HEK293 (cell line): ENCODE results near the gene OLA1.

Source experiments
- CTCF ChIA-PET: fragments of 350-600 bp; formaldehyde crosslinking; extraction: SDS; loops from one replicate; lab custom pipeline; 2021; ENCODE audit warnings: antibody characterized with exemption; lab: Yijun Ruan, JAX
- POLR2A ChIA-PET: fragments of 300-600 bp; formaldehyde crosslinking; extraction: SDS; loops from one replicate; lab custom pipeline; 2020; ENCODE audit warnings: antibody characterized with exemption, inconsistent platforms; lab: Yijun Ruan, JAX
- H3K27ac ChIP-seq: fragments of 200-500 bp; sonication (Bioruptor generic); 2 replicates; pipeline ENCODE4 v1.5.1; 2014; ENCODE audit warnings: low read depth, low read length, control low read depth, inconsistent platforms; ENCODE audit errors: extremely low read depth
- H3K36me3 ChIP-seq, 2 experiments: fragments of 200-500 bp in 1 of 2; sonication (Bioruptor generic) in 1 of 2; 1 replicate in 1 of 2; 2 replicates in 1 of 2; pipeline ENCODE4 v1.5.1; 2014 to 2017; ENCODE audit warnings: inconsistent platforms in 2 of 2, low read length in 2 of 2; ENCODE audit not compliant: control insufficient read depth in 2 of 2, insufficient read depth in 1 of 2
- H3K4me1 ChIP-seq: fragments of 200-500 bp; sonication (Bioruptor generic); 2 replicates; pipeline ENCODE4 v1.5.1; 2014; ENCODE audit warnings: mild to moderate bottlenecking, low read length, inconsistent platforms; ENCODE audit not compliant: control insufficient read depth, insufficient read depth
- H3K4me3 ChIP-seq: 2 replicates; pipeline ENCODE4 v1.5.1; 2011; ENCODE audit warnings: low read depth, mild to moderate bottlenecking, control low read depth, low read length, moderate library complexity
- H3K9me3 ChIP-seq: fragments of 200-500 bp; sonication (Bioruptor generic); 2 replicates; pipeline ENCODE4 v1.5.1; 2014; ENCODE audit warnings: low read depth, low read length, inconsistent platforms; ENCODE audit not compliant: control insufficient read depth, insufficient read depth
- GFI1B ChIP-seq: fragments of 450-650 bp; formaldehyde crosslinking; IDR thresholded peaks from 2 replicates; pipeline ENCODE4 v1.5.1; 2016; ENCODE audit warnings: missing biosample characterization, missing genetic modification characterization
- HIC1 ChIP-seq: fragments of 450-650 bp; formaldehyde crosslinking; IDR thresholded peaks from 2 replicates; pipeline ENCODE4 v1.5.1; 2016; ENCODE audit warnings: missing biosample characterization, missing genetic modification characterization
- HOXC10 ChIP-seq: sonication (generic); formaldehyde crosslinking; IDR thresholded peaks from 2 replicates; pipeline ENCODE4 v1.8.1; 2023; ENCODE audit warnings: mild to moderate bottlenecking, missing genetic modification reagents
- MYNN ChIP-seq: fragments of 450-650 bp; formaldehyde crosslinking; IDR thresholded peaks from 2 replicates; pipeline ENCODE4 v1.5.1; 2016; ENCODE audit warnings: missing biosample characterization, missing genetic modification characterization, borderline replicate concordance
- PRDM6 ChIP-seq: fragments of 450-650 bp; formaldehyde crosslinking; IDR thresholded peaks from 2 replicates; pipeline ENCODE4 v1.5.1; 2017; ENCODE audit warnings: missing biosample characterization, missing genetic modification characterization
- SP2 ChIP-seq: fragments of 450-650 bp; formaldehyde crosslinking; IDR thresholded peaks from 2 replicates; pipeline ENCODE4 v1.5.1; 2016; ENCODE audit warnings: missing biosample characterization, missing genetic modification characterization
- ZBTB10 ChIP-seq: fragments of 450-650 bp; formaldehyde crosslinking; IDR thresholded peaks from 2 replicates; pipeline ENCODE4 v1.5.1; 2016; ENCODE audit warnings: missing biosample characterization, missing genetic modification characterization
- ZFP41 ChIP-seq: fragments of 450-650 bp; formaldehyde crosslinking; IDR thresholded peaks from 2 replicates; pipeline ENCODE4 v1.5.1; 2016; ENCODE audit warnings: missing biosample characterization, missing genetic modification characterization, borderline replicate concordance
- ZNF114 ChIP-seq: fragments of 450-650 bp; formaldehyde crosslinking; IDR thresholded peaks from 2 replicates; pipeline ENCODE4 v1.5.0; 2017; ENCODE audit warnings: missing biosample characterization, missing genetic modification characterization
- ZNF132 ChIP-seq: fragments of 450-650 bp; formaldehyde crosslinking; IDR thresholded peaks from 2 replicates; pipeline ENCODE4 v1.5.1; 2017; ENCODE audit warnings: missing biosample characterization, missing genetic modification characterization, borderline replicate concordance
- ZNF24 ChIP-seq: fragments of 450-650 bp; formaldehyde crosslinking; IDR thresholded peaks from 2 replicates; pipeline ENCODE4 v1.5.1; 2016; ENCODE audit warnings: missing biosample characterization, missing genetic modification characterization
- ZNF391 ChIP-seq: fragments of 450-650 bp; formaldehyde crosslinking; IDR thresholded peaks from 2 replicates; pipeline ENCODE4 v1.5.1; 2016; ENCODE audit warnings: low read depth, missing biosample characterization, missing genetic modification characterization, borderline replicate concordance
- ZNF416 ChIP-seq: fragments of 450-650 bp; formaldehyde crosslinking; IDR thresholded peaks from 2 replicates; pipeline ENCODE4 v1.5.1; 2016; ENCODE audit warnings: missing biosample characterization, missing genetic modification characterization
- ZNF449 ChIP-seq: fragments of 450-650 bp; formaldehyde crosslinking; IDR thresholded peaks from 2 replicates; pipeline ENCODE4 v1.5.1; 2017; ENCODE audit warnings: missing biosample characterization, mild to moderate bottlenecking, missing genetic modification characterization, moderate library complexity
- ZNF473 ChIP-seq: fragments of 450-650 bp; formaldehyde crosslinking; IDR thresholded peaks from 2 replicates; pipeline ENCODE4 v1.5.1; 2017; ENCODE audit warnings: missing biosample characterization, missing genetic modification characterization
- ZNF501 ChIP-seq: fragments of 450-650 bp; formaldehyde crosslinking; IDR thresholded peaks from 2 replicates; pipeline ENCODE4 v1.5.1; 2016; ENCODE audit warnings: missing biosample characterization, missing genetic modification characterization
- ZNF513 ChIP-seq: fragments of 450-650 bp; IDR thresholded peaks from 2 replicates; pipeline ENCODE4 v1.5.1; 2018; ENCODE audit warnings: missing biosample characterization, missing genetic modification characterization
- ZNF791 ChIP-seq: fragments of 450-650 bp; formaldehyde crosslinking; IDR thresholded peaks from 2 replicates; pipeline ENCODE4 v1.5.1; 2016; ENCODE audit warnings: missing biosample characterization, missing genetic modification characterization

Gene OLA1

GRCh38 chr2:174070281-174070680, 178.1 kb downstream of the OLA1 start:
- Histone ChIP-seq H3K27ac (no peak overlapping the region), H3K36me3 (peaks cover 0 to 13% of the 10 kb centered on the region in 2 experiments; a peak in 1 of 3 replicates), H3K9me3 (no peaks in the 10 kb centered on the region), H3K4me1 (no peaks in the 10 kb centered on the region), H3K4me3 (no peak overlapping the region)
- ChIA-PET POLR2A (interaction anchor here (0.6 kb wide), 1 partner anchor 262 kb away, joined by 4 read pairs; no protein-coding TSS in a partner anchor), CTCF (interaction anchor here (1.0 kb wide), 1 partner anchor 30 kb away, joined by 5 read pairs; no protein-coding TSS in a partner anchor)
- no peak for TF ChIP-seq GFI1B (tag by site-specific recombination)
- no peak for TF ChIP-seq ZNF473 (tag by site-specific recombination)
- no peak for TF ChIP-seq ZNF391
- TF ChIP-seq MYNN (tag by site-specific recombination): no peak
- TF ChIP-seq ZNF114 (tag by site-specific recombination): no peak
- no peak for TF ChIP-seq ZNF416
- TF ChIP-seq ZNF501: no peak
- TF ChIP-seq ZNF449: no peak
- no peak for TF ChIP-seq HOXC10 (CRISPR knock-in tag)
- TF ChIP-seq ZNF24 (tag by site-specific recombination): no peak
- TF ChIP-seq ZNF791 (tag by site-specific recombination): no peak
- no peak for TF ChIP-seq HIC1 (tag by site-specific recombination)
- TF ChIP-seq PRDM6 (tag by site-specific recombination): no peak
- no peak for TF ChIP-seq ZNF132 (tag by site-specific recombination)
- TF ChIP-seq ZNF513 (tag by site-specific recombination): no peak
- TF ChIP-seq SP2 (tag by site-specific recombination): no peak
- TF ChIP-seq ZFP41 (tag by site-specific recombination): no peak
- TF ChIP-seq ZBTB10 (tag by site-specific recombination): no peak
